Globus pallidus (tissue), 1 donor: ENCODE data around the gene KIF5B.
"Not testable (repeated sequence)": the region's sequence is repeated elsewhere in the genome, so short reads cannot be mapped to it uniquely, and the experiment has no call there.

Source experiments
- DNase-seq: peaks from one replicate; pipeline ENCODE4 v3.0.0-alpha.2; 2015; ENCODE audit warnings: low spot score

The KIF5B gene

GRCh38 chr10:32059472-32059871 is 3.2 kb upstream of the KIF5B start:
- no peak for DNase-seq

- DNase-seq, result no peak
Measured at GRCh38 chr10:32057036-32057372, 779 bp upstream of the KIF5B start.

GRCh38 chr10:32055478-32056135 is 618 bp downstream of the KIF5B start:
- DNase-seq, result peak; percentile 59

GRCh38 chr10:32054094-32054493 is 2.1 kb downstream of the KIF5B start:
- DNase-seq, result peak; percentile 83

- DNase-seq, result not testable (repeated sequence)
Measured at GRCh38 chr10:32053392-32053791, 2.8 kb downstream of the KIF5B start.

- no peak for DNase-seq
Measured at GRCh38 chr10:32051926-32052325, 4.3 kb downstream of the KIF5B start.

- no peak for DNase-seq
Measured at GRCh38 chr10:32050177-32050576, 6.0 kb downstream of the KIF5B start.

- DNase-seq, result no peak
Measured at GRCh38 chr10:32049113-32049512, 7.1 kb downstream of the KIF5B start.

GRCh38 chr10:32048282-32048681 is 7.9 kb downstream of the KIF5B start:
- DNase-seq, result no peak

GRCh38 chr10:32047881-32048280 is 8.3 kb downstream of the KIF5B start:
- DNase-seq, result no peak

GRCh38 chr10:32046151-32046550 is 10.1 kb downstream of the KIF5B start:
- no peak for DNase-seq

GRCh38 chr10:32042730-32043129 is 13.5 kb downstream of the KIF5B start:
- not testable (repeated sequence) for DNase-seq

GRCh38 chr10:32041290-32042028 is 14.8 kb downstream of the KIF5B start:
- no peak for DNase-seq

- no peak for DNase-seq
Measured at GRCh38 chr10:32039734-32040133, 16.5 kb downstream of the KIF5B start.

GRCh38 chr10:32038777-32039176 is 17.4 kb downstream of the KIF5B start:
- DNase-seq, result no peak

GRCh38 chr10:32036922-32037321 is 19.3 kb downstream of the KIF5B start:
- no peak for DNase-seq

- DNase-seq, result no peak
Measured at GRCh38 chr10:32035038-32035437, 21.2 kb downstream of the KIF5B start.

GRCh38 chr10:32033171-32033570 is 23.1 kb downstream of the KIF5B start:
- DNase-seq, result no peak

- DNase-seq, result no peak
Measured at GRCh38 chr10:32031920-32032319, 24.3 kb downstream of the KIF5B start.

- no peak for DNase-seq
Measured at GRCh38 chr10:32031424-32031823, 24.8 kb downstream of the KIF5B start.

- no peak for DNase-seq
Measured at GRCh38 chr10:32028710-32029109, 27.5 kb downstream of the KIF5B start.

GRCh38 chr10:32023264-32023663 is 33.0 kb downstream of the KIF5B start:
- no peak for DNase-seq

- DNase-seq, result no peak
Measured at GRCh38 chr10:32017044-32017443, 39.2 kb downstream of the KIF5B start.

GRCh38 chr10:32015386-32015785 is 40.8 kb downstream of the KIF5B start:
- DNase-seq, result no peak
